ENCODE data around the gene IL22RA1. TPM values are rescaled to one million over a fixed set of nuclear protein-coding genes. Genes with fewer than 3 reads are reported as not detected.

Gene IL22RA1
- total and polyA plus RNA-seq, 8 donors, result 62.5 to 164 (median 95.3) TPM

DNA sequence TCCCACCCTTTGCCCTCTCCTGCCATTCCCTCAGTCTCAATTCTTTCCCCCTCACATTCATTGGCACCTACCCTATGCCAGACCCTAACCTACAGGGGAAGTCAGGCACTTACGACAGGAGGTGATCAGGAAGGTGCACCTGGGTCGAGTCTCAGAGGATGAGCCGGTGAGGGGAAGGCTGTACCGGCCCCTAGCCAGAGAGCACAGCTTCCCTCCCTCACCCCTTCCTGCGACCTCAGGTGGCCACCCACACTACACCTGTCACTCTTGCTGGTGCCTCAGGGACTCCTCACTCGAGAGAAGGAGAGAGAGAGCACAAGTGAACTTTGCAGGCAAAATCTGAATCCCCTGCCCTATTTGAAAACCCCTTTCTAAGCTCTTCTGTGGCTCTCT, 29.3 kb downstream of the IL22RA1 start:
- Histone ChIP-seq H3K27ac (no peak overlapping the region), H3K4me1 (peaks cover 11 to 22% (median 16%) of the 10 kb centered on the region in 3 donors), H3K27me3 (no peaks in the 10 kb centered on the region), H3K9me3 (no peaks in the 10 kb centered on the region), H3K4me3 (no peak overlapping the region), H3K36me3 (no peaks in the 10 kb centered on the region)
- 37 to 54% methylated on average over 6 of the region's 6 CpGs for WGBS, 2 donors
- TF ChIP-seq CTCF (IDR thresholded peaks at IDR 0.05), result no peak
- intact Hi-C loops (cut with DNase I), result loop anchor here in 2 of 3 donors (5.0 kb wide), 1 partner anchor 41 kb away; no protein-coding TSS in a partner anchor
- DNase-seq, result peak in 3 of 6 donors; percentile 19 to 32 (median 20)
- no peak for ATAC-seq
- FAIRE-seq, result no peak

GRCh38 chr1:24111996-24112779, 30.8 kb downstream of the IL22RA1 start, which contains the start of gene MYOM3:
Gene MYOM3 (minus strand): TSS chr1:24112135. CDS start chr1:24108636, 3,499 bp downstream.
- no peak within 1 kb of the TSS for H3K27ac ChIP-seq

GRCh38 chr1:24111262-24111995, 31.5 kb downstream of the IL22RA1 start:
- FAIRE-seq (no peak), DNase-seq (peak in 3 of 6 donors; percentile 29 to 66 (median 56)), ATAC-seq (no peak)
- no peaks in the 10 kb centered on the region for H3K36me3 ChIP-seq
- no peaks in the 10 kb centered on the region for H3K27me3 ChIP-seq
- H3K4me3 ChIP-seq, result no peak overlapping the region
- 86 to 89% methylated on average over 20 of the region's 20 CpGs for WGBS, 2 donors
- no peak overlapping the region for H3K27ac ChIP-seq
- H3K9me3 ChIP-seq, result no peaks in the 10 kb centered on the region
- intact Hi-C loops (cut with DNase I), result loop anchor here in 2 of 3 donors (5.0 kb wide), 1 partner anchor 39 kb away; no protein-coding TSS in a partner anchor
- peaks cover 0 to 2% (median 0%) of the 10 kb centered on the region in 3 donors for H3K4me1 ChIP-seq
- TF ChIP-seq CTCF (IDR thresholded peaks at IDR 0.05), result no peak

More at GRCh38 chr1:24111996-24112779, 30.8 kb downstream of the IL22RA1 start, which contains the start of gene MYOM3:
- DNase-seq, result peak; percentile 66 to 89 (median 72)
- Histone ChIP-seq H3K4me3 (no peak within 1 kb of the TSS), H3K36me3 (no peaks in the 10 kb centered on the region), H3K27me3 (no peaks in the 10 kb centered on the region), H3K4me1 (peaks cover 0 to 9% (median 3%) of the 10 kb centered on the region in 3 donors), H3K9me3 (no peaks in the 10 kb centered on the region)
- FAIRE-seq, result no peak
- peak in 3 of 4 donors; percentile 18 to 21 (median 19) for TF ChIP-seq CTCF (IDR thresholded peaks at IDR 0.05)
- WGBS, 2 donors, result 42 to 48% methylated on average over 24 to 27 of the region's 27 CpGs
- ATAC-seq, result peak; percentile 59 to 92 (median 84)
- intact Hi-C loops (cut with DNase I), result loop anchor here in 2 of 3 donors (5.0 kb wide), 1 partner anchor 40 kb away; no protein-coding TSS in a partner anchor

DNA sequence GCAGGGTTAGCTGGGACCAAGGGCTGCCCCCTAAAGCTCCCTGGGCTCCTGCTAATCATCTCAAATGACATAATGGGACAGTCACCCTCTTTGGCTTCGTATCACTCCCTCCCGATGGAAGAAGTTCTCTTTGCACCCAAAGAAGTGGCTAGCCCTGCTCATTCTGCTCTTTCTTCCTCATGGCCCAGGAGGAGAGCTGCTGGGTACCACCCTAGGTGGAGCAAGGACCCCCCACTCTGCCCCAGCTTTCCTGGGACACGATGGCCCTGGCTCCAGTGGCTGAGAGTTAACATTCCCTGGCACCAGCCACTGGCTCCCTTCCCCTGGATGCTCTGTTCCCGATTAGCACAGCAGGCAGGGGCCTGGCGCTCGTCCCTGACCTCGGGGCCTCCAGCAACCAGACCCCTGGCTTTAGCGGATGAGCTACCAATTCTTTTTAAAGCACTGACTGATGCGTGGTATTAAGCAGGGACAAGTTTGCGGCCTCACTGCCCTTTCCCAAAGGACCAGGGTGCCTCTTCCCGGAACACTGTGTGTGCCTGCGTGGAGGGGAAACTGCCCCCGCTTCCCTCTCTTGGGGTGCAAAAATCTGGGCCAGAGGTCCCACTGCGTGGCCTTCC, 32.2 kb downstream of the IL22RA1 start:
- no peak for FAIRE-seq

More for the DNA sequence above, 32.2 kb downstream of the IL22RA1 start:
- H3K9me3 ChIP-seq, result no peaks in the 10 kb centered on the region
- DNase-seq, result peak in 3 of 6 donors; percentile 36 to 48 (median 44)
- TF ChIP-seq CTCF (IDR thresholded peaks at IDR 0.05), result no peak
- WGBS, 2 donors, result 80 to 81% methylated on average over 14 of the region's 14 CpGs
- no peak overlapping the region for H3K27ac ChIP-seq
- intact Hi-C loops (cut with DNase I), result loop anchor here in 2 of 3 donors (5.0 kb wide), 1 partner anchor 38 kb away; no protein-coding TSS in a partner anchor
- no peak for ATAC-seq
- no peaks in the 10 kb centered on the region for H3K36me3 ChIP-seq
- H3K27me3 ChIP-seq, result no peaks in the 10 kb centered on the region
- H3K4me3 ChIP-seq, result no peak overlapping the region
- no peaks in the 10 kb centered on the region for H3K4me1 ChIP-seq
